Suprapubic skin (tissue), 4 donors: ENCODE results near the gene PCDHB10.
"Not testable (repeated sequence)": the region's sequence is repeated elsewhere in the genome, so short reads cannot be mapped to it uniquely, and the experiment has no call there.

Source experiments
- CTCF ChIP-seq, 2 donors: fragments of 200-600 bp in 1 of 2; fragments of 450-650 bp in 1 of 2; sonication (generic) in 1 of 2; IDR thresholded peaks; one replicate each; pipeline ENCODE4 v1.5.1; 2016 to 2019; ENCODE audit warnings: antibody characterized with exemption in 2 of 2, mild to moderate bottlenecking in 1 of 2, moderate library complexity in 1 of 2
- POLR2A ChIP-seq, 2 donors: fragments of 450-650 bp; IDR thresholded peaks; one replicate each; pipeline ENCODE4 v1.6.1; 2017; ENCODE audit warnings: antibody characterized with exemption in 2 of 2, mild to moderate bottlenecking in 2 of 2, moderate library complexity in 2 of 2
- POLR2AphosphoS5 ChIP-seq, 3 donors: sonication (generic); formaldehyde crosslinking; IDR thresholded peaks; one replicate each; pipeline ENCODE4 v1.6.1; 2017; ENCODE audit warnings: antibody characterized with exemption in 3 of 3

DNA sequence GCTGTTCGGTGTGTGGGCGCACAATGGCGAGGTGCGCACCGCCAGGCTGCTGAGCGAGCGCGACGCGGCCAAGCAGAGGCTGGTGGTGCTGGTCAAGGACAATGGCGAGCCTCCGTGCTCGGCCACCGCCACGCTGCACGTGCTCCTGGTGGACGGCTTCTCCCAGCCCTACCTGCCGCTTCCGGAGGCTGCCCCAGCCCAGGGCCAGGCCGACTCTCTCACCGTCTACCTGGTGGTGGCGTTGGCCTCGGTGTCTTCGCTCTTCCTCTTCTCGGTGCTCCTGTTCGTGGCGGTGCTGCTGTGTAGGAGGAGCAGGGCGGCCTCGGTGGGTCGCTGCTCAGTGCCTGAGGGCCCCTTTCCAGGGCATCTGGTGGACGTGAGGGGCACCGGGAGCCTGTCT is 12.3 kb upstream of the PCDHB10 start:
- not testable (repeated sequence) for TF ChIP-seq CTCF, POLR2AphosphoS5, POLR2A (IDR thresholded peaks at IDR 0.05)
